Retina (tissue), 1 donor: ENCODE measurements around the gene GOLM1.
"Not testable (repeated sequence)": the region's sequence is repeated elsewhere in the genome, so short reads cannot be mapped to it uniquely, and the experiment has no call there.

Experiments used
- DNase-seq: peaks from one replicate; pipeline ENCODE4 v3.0.0-alpha.2; 2016

GOLM1 gene

GRCh38 chr9:86082870-86083269, 16.5 kb downstream of the GOLM1 start:
- no peak for DNase-seq

GRCh38 chr9:86079865-86080469, 19.4 kb downstream of the GOLM1 start:
- no peak for DNase-seq

- DNase-seq = no peak
Measured at GRCh38 chr9:86079421-86079831, 19.9 kb downstream of the GOLM1 start.

GRCh38 chr9:86078731-86079130, 20.6 kb downstream of the GOLM1 start:
- DNase-seq = no peak

GRCh38 chr9:86077276-86077675, 22.1 kb downstream of the GOLM1 start:
- no peak for DNase-seq

GRCh38 chr9:86075132-86076109, 23.9 kb downstream of the GOLM1 start:
- DNase-seq = no peak

GRCh38 chr9:86073839-86074238, 25.5 kb downstream of the GOLM1 start:
- no peak for DNase-seq

- DNase-seq = no peak
Measured at GRCh38 chr9:86072394-86072877, 26.9 kb downstream of the GOLM1 start.

- no peak for DNase-seq
Measured at GRCh38 chr9:86069206-86069869, 30.0 kb downstream of the GOLM1 start.

- DNase-seq = no peak
Measured at GRCh38 chr9:86064220-86064619, 35.1 kb downstream of the GOLM1 start.

- DNase-seq = no peak
Measured at GRCh38 chr9:86062845-86063693, 36.3 kb downstream of the GOLM1 start.

- no peak for DNase-seq
Measured at GRCh38 chr9:86061972-86062739, 37.2 kb downstream of the GOLM1 start.

- no peak for DNase-seq
Measured at GRCh38 chr9:86057491-86057890, 41.9 kb downstream of the GOLM1 start.

- no peak for DNase-seq
Measured at GRCh38 chr9:86054695-86055094, 44.7 kb downstream of the GOLM1 start.

- no peak for DNase-seq
Measured at GRCh38 chr9:86052556-86053468, 46.5 kb downstream of the GOLM1 start.

- DNase-seq = not testable (repeated sequence)
Measured at GRCh38 chr9:86048018-86048742, 51.2 kb downstream of the GOLM1 start.

- no peak for DNase-seq
Measured at GRCh38 chr9:86047361-86047760, 52.0 kb downstream of the GOLM1 start.

GRCh38 chr9:86046930-86047341, 52.4 kb downstream of the GOLM1 start:
- DNase-seq = no peak

GRCh38 chr9:86046071-86046636, 53.2 kb downstream of the GOLM1 start:
- no peak for DNase-seq
